ENCODE results near the gene KCNK15.

DNA sequence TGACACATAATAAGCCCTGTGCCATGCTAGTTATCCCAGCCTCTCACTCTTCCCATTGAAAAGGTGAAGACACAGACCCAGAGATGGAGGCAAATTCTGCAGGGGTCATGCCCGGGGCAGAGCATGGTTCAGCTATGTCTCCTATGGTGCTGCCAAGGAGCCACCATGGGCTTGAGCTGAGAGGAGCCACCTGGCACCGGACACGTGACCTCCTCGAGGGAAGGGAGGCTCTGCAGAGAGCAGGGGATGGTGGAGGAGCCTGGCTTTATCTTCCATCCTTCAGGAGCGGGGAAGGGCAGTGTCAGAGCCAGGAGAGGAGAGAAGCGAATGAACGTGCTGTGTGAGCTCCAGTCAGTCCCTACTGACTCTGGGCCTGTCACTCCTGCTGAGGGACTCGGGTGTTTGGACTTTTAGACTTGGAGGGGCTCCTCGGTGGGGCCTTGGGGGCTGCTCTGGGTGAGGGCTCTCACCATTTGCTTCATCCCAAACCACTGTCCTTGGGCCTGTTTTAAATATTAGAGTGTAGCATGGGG lies 41.6 kb upstream of the KCNK15 start:
- no peak for TF ChIP-seq RAD21 (IDR thresholded peaks at IDR 0.05; ENCODE audit: insufficient read depth, low read depth, low read length)
- TF ChIP-seq POLR2AphosphoS5 (IDR thresholded peaks at IDR 0.05; ENCODE audit: low read length): no peak
- TF ChIP-seq MEF2B (IDR thresholded peaks at IDR 0.05; ENCODE audit: partially characterized antibody, poor library complexity, severe bottlenecking): no peak
- TF ChIP-seq, protein P1, sequence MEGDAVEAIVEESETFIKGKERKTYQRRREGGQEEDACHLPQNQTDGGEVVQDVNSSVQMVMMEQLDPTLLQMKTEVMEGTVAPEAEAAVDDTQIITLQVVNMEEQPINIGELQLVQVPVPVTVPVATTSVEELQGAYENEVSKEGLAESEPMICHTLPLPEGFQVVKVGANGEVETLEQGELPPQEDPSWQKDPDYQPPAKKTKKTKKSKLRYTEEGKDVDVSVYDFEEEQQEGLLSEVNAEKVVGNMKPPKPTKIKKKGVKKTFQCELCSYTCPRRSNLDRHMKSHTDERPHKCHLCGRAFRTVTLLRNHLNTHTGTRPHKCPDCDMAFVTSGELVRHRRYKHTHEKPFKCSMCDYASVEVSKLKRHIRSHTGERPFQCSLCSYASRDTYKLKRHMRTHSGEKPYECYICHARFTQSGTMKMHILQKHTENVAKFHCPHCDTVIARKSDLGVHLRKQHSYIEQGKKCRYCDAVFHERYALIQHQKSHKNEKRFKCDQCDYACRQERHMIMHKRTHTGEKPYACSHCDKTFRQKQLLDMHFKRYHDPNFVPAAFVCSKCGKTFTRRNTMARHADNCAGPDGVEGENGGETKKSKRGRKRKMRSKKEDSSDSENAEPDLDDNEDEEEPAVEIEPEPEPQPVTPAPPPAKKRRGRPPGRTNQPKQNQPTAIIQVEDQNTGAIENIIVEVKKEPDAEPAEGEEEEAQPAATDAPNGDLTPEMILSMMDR (IDR thresholded peaks at IDR 0.05 in 2 of 3, conservative IDR thresholded peaks at IDR 0.05 in 1 of 3; ENCODE audit: control insufficient read depth in 2 of 3, extremely low read depth in 1 of 3, insufficient read depth in 1 of 3, low read depth in 3 of 3, low read length in 3 of 3): no peak
- no peak for TF ChIP-seq CHD4 (IDR thresholded peaks at IDR 0.05)
- no peak for TF ChIP-seq CREM (IDR thresholded peaks at IDR 0.05; ENCODE audit: low read depth)
- no peak for TF ChIP-seq BRCA1 (IDR thresholded peaks at IDR 0.05; ENCODE audit: low read depth, low read length)
- no peak for TF ChIP-seq EP300 (IDR thresholded peaks at IDR 0.05; ENCODE audit: borderline replicate concordance in 1 of 2, control insufficient read depth in 1 of 2, low read depth in 2 of 2, low read length in 2 of 2)
- TF ChIP-seq FOS (IDR thresholded peaks at IDR 0.05; ENCODE audit: borderline replicate concordance, extremely low read depth, insufficient read length): no peak
- TF ChIP-seq CBX5 (IDR thresholded peaks at IDR 0.05; ENCODE audit: low read depth): no peak
- TF ChIP-seq POLR2A (IDR thresholded peaks at IDR 0.05; ENCODE audit: low read depth, low read length): no peak
- TF ChIP-seq, protein P2, sequence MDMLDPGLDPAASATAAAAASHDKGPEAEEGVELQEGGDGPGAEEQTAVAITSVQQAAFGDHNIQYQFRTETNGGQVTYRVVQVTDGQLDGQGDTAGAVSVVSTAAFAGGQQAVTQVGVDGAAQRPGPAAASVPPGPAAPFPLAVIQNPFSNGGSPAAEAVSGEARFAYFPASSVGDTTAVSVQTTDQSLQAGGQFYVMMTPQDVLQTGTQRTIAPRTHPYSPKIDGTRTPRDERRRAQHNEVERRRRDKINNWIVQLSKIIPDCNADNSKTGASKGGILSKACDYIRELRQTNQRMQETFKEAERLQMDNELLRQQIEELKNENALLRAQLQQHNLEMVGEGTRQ (IDR thresholded peaks at IDR 0.05; ENCODE audit: borderline replicate concordance, low read depth, low read length): no peak
- no peak for TF ChIP-seq MXI1 (IDR thresholded peaks at IDR 0.05; ENCODE audit: low read depth, low read length)
- TF ChIP-seq LARP7 (IDR thresholded peaks at IDR 0.05): no peak
